ENCODE data around the gene GALNT9. TPM values are rescaled to one million over a fixed set of nuclear protein-coding genes. Genes with fewer than 3 reads are reported as not detected.

The GALNT9 gene
- total RNA-seq, 1 experiment from 2014 or later = 0.54 TPM

GRCh38 chr12:132317233-132317938 is 12.0 kb downstream of the GALNT9 start:
- Mint-ChIP-seq H3K27me3 (ENCODE audit: unreplicated experiment) (peaks cover 77% of the 10 kb centered on the region), H3K4me1 (ENCODE audit: low read depth, unreplicated experiment) (no peaks in the 10 kb centered on the region), H3K27ac (ENCODE audit: unreplicated experiment) (no peak overlapping the region), H3K4me3 (ENCODE audit: low read depth, unreplicated experiment) (no peak overlapping the region), H3K36me3 (ENCODE audit: insufficient read depth, unreplicated experiment) (no peaks in the 10 kb centered on the region), H3K9me3 (ENCODE audit: low read depth, unreplicated experiment) (peaks cover 5% of the 10 kb centered on the region)
- intact Hi-C loops (cut with micrococcal nuclease; ENCODE audit: unreplicated experiment) = no loop called here
- no peak for TF ChIP-seq CTCF (IDR thresholded peaks at IDR 0.05; ENCODE audit: unreplicated experiment)
- CTCF ChIA-PET = no interaction called here
- BruUV-seq (replicated peaks) = no TSS peak
- no peak for DNase-seq

GRCh38 chr12:132316497-132317232 is 12.7 kb downstream of the GALNT9 start:
- no peaks in the 10 kb centered on the region for H3K36me3 Mint-ChIP-seq (ENCODE audit: insufficient read depth, unreplicated experiment)
- H3K4me3 Mint-ChIP-seq (ENCODE audit: low read depth, unreplicated experiment) = no peak overlapping the region
- H3K27me3 Mint-ChIP-seq (ENCODE audit: unreplicated experiment) = peaks cover 73% of the 10 kb centered on the region
- CTCF ChIA-PET = no interaction called here
- H3K9me3 Mint-ChIP-seq (ENCODE audit: low read depth, unreplicated experiment) = peaks cover 8% of the 10 kb centered on the region
- TF ChIP-seq CTCF (IDR thresholded peaks at IDR 0.05; ENCODE audit: unreplicated experiment) = no peak
- H3K27ac Mint-ChIP-seq (ENCODE audit: unreplicated experiment) = no peak overlapping the region
- BruUV-seq (replicated peaks) = no TSS peak
- DNase-seq = no peak
- intact Hi-C loops (cut with micrococcal nuclease; ENCODE audit: unreplicated experiment) = no loop called here
- H3K4me1 Mint-ChIP-seq (ENCODE audit: low read depth, unreplicated experiment) = no peaks in the 10 kb centered on the region

GRCh38 chr12:132315951-132316350 is 13.4 kb downstream of the GALNT9 start:
- TF ChIP-seq CTCF (IDR thresholded peaks at IDR 0.05; ENCODE audit: unreplicated experiment) = no peak
- intact Hi-C loops (cut with micrococcal nuclease; ENCODE audit: unreplicated experiment) = no loop called here
- peaks cover 12% of the 10 kb centered on the region for H3K9me3 Mint-ChIP-seq (ENCODE audit: low read depth, unreplicated experiment)
- no peaks in the 10 kb centered on the region for H3K4me1 Mint-ChIP-seq (ENCODE audit: low read depth, unreplicated experiment)
- peaks cover 73% of the 10 kb centered on the region for H3K27me3 Mint-ChIP-seq (ENCODE audit: unreplicated experiment)
- H3K27ac Mint-ChIP-seq (ENCODE audit: unreplicated experiment) = no peak overlapping the region
- no peak for DNase-seq
- CTCF ChIA-PET = no interaction called here
- H3K4me3 Mint-ChIP-seq (ENCODE audit: low read depth, unreplicated experiment) = no peak overlapping the region
- H3K36me3 Mint-ChIP-seq (ENCODE audit: insufficient read depth, unreplicated experiment) = no peaks in the 10 kb centered on the region
- no TSS peak for BruUV-seq (replicated peaks)

DNA sequence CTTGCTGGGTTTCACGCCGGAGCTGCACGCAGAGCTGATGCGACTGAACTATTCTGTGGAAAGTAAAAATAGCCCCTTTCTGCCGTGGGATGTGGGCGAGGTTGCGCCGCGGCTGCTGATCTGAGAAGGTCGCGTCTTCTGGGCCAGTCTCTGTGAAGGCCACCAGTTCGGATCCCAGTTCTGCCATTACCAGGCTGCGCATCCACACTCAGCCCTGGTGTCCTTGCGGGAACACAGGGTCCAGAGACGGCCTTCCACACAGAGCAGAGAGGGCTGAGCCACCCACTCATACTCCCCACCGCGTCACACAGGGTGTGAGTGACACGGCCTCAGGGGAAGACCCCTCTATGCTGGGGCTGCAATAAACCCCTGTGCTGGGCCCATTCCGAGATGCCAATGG is 13.9 kb downstream of the GALNT9 start:
- intact Hi-C loops (cut with micrococcal nuclease; ENCODE audit: unreplicated experiment) = no loop called here
- CTCF ChIA-PET = no interaction called here
- H3K27ac Mint-ChIP-seq (ENCODE audit: unreplicated experiment) = no peak overlapping the region
- no peak overlapping the region for H3K4me3 Mint-ChIP-seq (ENCODE audit: low read depth, unreplicated experiment)
- no peak for DNase-seq
- BruUV-seq (replicated peaks) = no TSS peak
- no peaks in the 10 kb centered on the region for H3K36me3 Mint-ChIP-seq (ENCODE audit: insufficient read depth, unreplicated experiment)
- H3K9me3 Mint-ChIP-seq (ENCODE audit: low read depth, unreplicated experiment) = peaks cover 14% of the 10 kb centered on the region
- peaks cover 73% of the 10 kb centered on the region for H3K27me3 Mint-ChIP-seq (ENCODE audit: unreplicated experiment)
- no peaks in the 10 kb centered on the region for H3K4me1 Mint-ChIP-seq (ENCODE audit: low read depth, unreplicated experiment)
- no peak for TF ChIP-seq CTCF (IDR thresholded peaks at IDR 0.05; ENCODE audit: unreplicated experiment)

Measured in Calu3 (cell line).